ENCODE measurements around the gene VEPH1. TPM values are rescaled to one million over a fixed set of nuclear protein-coding genes. Genes with fewer than 3 reads are reported as not detected.
A peak's percentile ranks its signal among the peaks of the same experiment; 100 is the strongest.

Gene VEPH1
- total RNA-seq, 2 donors from 2014 or later: 11.8 to 17.1 TPM

- no peak overlapping the region for H3K4me3 Mint-ChIP-seq
- H3K4me1 ChIP-seq (ENCODE audit: control insufficient read depth, insufficient read depth, low read length): no peaks in the 10 kb centered on the region
- WGBS, 2 experiments (ENCODE audit: insufficient coverage in 1 of 2, insufficient read length in 1 of 2): 84 to 100% methylated on average over 1 to 2 of the region's 2 CpGs
These were observed 31.5 kb upstream of the VEPH1 start for GRCh38 chr3:157534725-157535161.

DNA sequence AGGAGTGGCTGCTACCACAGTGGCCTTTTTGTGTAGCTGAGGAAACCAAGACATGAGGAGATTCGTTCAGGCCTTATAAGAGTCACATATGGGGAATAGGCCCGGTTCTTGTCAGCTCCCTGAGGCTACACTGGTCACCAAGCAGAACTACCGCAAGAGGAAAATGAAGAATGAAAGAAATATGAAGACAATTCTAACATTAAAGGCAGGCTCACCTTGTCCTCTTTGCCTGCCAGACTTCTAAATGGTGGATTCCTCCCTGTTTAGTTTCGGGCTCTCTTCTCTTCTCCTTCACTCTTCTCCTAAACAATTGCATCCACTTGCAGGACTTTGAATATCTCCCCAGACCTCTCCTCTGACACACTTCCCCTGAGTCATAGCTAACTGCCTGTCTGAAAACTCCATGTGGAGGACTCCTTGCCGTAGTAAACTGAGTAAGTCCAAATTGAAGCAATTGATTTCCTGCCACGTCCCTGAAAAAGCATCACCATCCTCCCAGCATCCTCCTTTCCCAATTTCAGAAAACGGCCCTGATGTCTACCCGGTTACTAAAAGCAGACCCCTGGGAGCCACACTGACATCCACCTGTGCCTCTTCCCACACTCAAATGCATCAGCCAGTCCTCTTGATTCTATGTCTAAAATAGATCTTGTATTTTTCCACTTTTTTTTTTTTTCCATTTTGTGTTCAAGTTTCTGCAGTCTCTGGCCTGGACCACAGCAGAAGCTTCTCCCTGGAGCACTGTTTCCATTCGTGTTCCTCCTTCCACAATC lies 30.3 kb upstream of the VEPH1 start:
- H3K27ac Mint-ChIP-seq: no peak overlapping the region
- Histone ChIP-seq H3K27me3 (ENCODE audit: control insufficient read depth, insufficient read depth, low read length, poor library complexity, severe bottlenecking) (no peaks in the 10 kb centered on the region), H3K4me1 (ENCODE audit: control insufficient read depth, insufficient read depth, low read length) (no peaks in the 10 kb centered on the region), H3K36me3 (ENCODE audit: control insufficient read depth, insufficient read depth, low read length) (no peaks in the 10 kb centered on the region), H3K4me3 (ENCODE audit: low read length) (no peak overlapping the region), H3K9ac (ENCODE audit: extremely low read depth, low read length, poor library complexity, severe bottlenecking) (no peak overlapping the region), H3K27ac (ENCODE audit: low read depth, low read length) (no peak overlapping the region), H3K9me3 (ENCODE audit: control insufficient read depth, low read length) (peaks cover 35% of the 10 kb centered on the region)
- peaks cover 12% of the 10 kb centered on the region for H3K9me3 Mint-ChIP-seq
- H3K27me3 Mint-ChIP-seq (ENCODE audit: insufficient read depth): no peaks in the 10 kb centered on the region
- no peaks in the 10 kb centered on the region for H3K36me3 Mint-ChIP-seq (ENCODE audit: low read depth)
- WGBS, 2 experiments (ENCODE audit: insufficient coverage in 1 of 2, insufficient read length in 1 of 2): 88 to 90% methylated on average over 8 to 9 of the region's 9 CpGs
- no peaks in the 10 kb centered on the region for H3K4me1 Mint-ChIP-seq
- no peak overlapping the region for H3K4me3 Mint-ChIP-seq
- DNase-seq: no peak
- TF ChIP-seq CTCF (conservative IDR thresholded peaks at IDR 0.05): no peak

More at GRCh38 chr3:157534725-157535161, 31.5 kb upstream of the VEPH1 start:
- Histone ChIP-seq H3K9ac (ENCODE audit: extremely low read depth, low read length, poor library complexity, severe bottlenecking) (no peak overlapping the region), H3K27ac (ENCODE audit: low read depth, low read length) (no peak overlapping the region), H3K36me3 (ENCODE audit: control insufficient read depth, insufficient read depth, low read length) (no peaks in the 10 kb centered on the region), H3K27me3 (ENCODE audit: control insufficient read depth, insufficient read depth, low read length, poor library complexity, severe bottlenecking) (no peaks in the 10 kb centered on the region), H3K9me3 (ENCODE audit: control insufficient read depth, low read length) (peaks cover 35% of the 10 kb centered on the region), H3K4me3 (ENCODE audit: low read length) (peak overlapping the region; percentile 42)
- peaks cover 4% of the 10 kb centered on the region for H3K27me3 Mint-ChIP-seq (ENCODE audit: insufficient read depth)
- no peaks in the 10 kb centered on the region for H3K4me1 Mint-ChIP-seq
- TF ChIP-seq CTCF (conservative IDR thresholded peaks at IDR 0.05): peak; percentile 55
- DNase-seq: no peak
- H3K27ac Mint-ChIP-seq: no peak overlapping the region
- peaks cover 12% of the 10 kb centered on the region for H3K9me3 Mint-ChIP-seq
- H3K36me3 Mint-ChIP-seq (ENCODE audit: low read depth): no peaks in the 10 kb centered on the region

- DNase-seq: peak; percentile 62
- H3K27me3 Mint-ChIP-seq (ENCODE audit: insufficient read depth): no peaks in the 10 kb centered on the region
- peaks cover 12% of the 10 kb centered on the region for H3K9me3 Mint-ChIP-seq
- H3K4me3 Mint-ChIP-seq: no peak overlapping the region
- H3K4me1 Mint-ChIP-seq: no peaks in the 10 kb centered on the region
- H3K27ac Mint-ChIP-seq: no peak overlapping the region
- Histone ChIP-seq H3K9ac (ENCODE audit: extremely low read depth, low read length, poor library complexity, severe bottlenecking) (no peak overlapping the region), H3K27me3 (ENCODE audit: control insufficient read depth, insufficient read depth, low read length, poor library complexity, severe bottlenecking) (no peaks in the 10 kb centered on the region), H3K4me3 (ENCODE audit: low read length) (no peak overlapping the region), H3K27ac (ENCODE audit: low read depth, low read length) (no peak overlapping the region), H3K9me3 (ENCODE audit: control insufficient read depth, low read length) (peaks cover 28% of the 10 kb centered on the region), H3K4me1 (ENCODE audit: control insufficient read depth, insufficient read depth, low read length) (no peaks in the 10 kb centered on the region), H3K36me3 (ENCODE audit: control insufficient read depth, insufficient read depth, low read length) (no peaks in the 10 kb centered on the region)
- whole genome bisulfite sequencing, 2 experiments (ENCODE audit: insufficient coverage in 1 of 2, insufficient read length in 1 of 2): 45 to 67% methylated on average over 3 to 7 of the region's 7 CpGs
- H3K36me3 Mint-ChIP-seq (ENCODE audit: low read depth): no peaks in the 10 kb centered on the region
- TF ChIP-seq CTCF (conservative IDR thresholded peaks at IDR 0.05): peak; percentile 88
These were observed 29.5 kb upstream of the VEPH1 start for GRCh38 chr3:157532529-157533297.
